Erythroblast (primary cell): ENCODE results near the gene PABPC1L.

Experiments used
- GATA1 ChIP-seq: IDR thresholded peaks from 2 replicates; pipeline ENCODE4 v1.6.1; 2011; ENCODE audit warnings: low read depth, mild to moderate bottlenecking, control low read depth, low read length, moderate library complexity
- POLR2A ChIP-seq: IDR thresholded peaks from 2 replicates; pipeline ENCODE4 v1.6.1; 2011; ENCODE audit warnings: mild to moderate bottlenecking, low read length

DNA sequence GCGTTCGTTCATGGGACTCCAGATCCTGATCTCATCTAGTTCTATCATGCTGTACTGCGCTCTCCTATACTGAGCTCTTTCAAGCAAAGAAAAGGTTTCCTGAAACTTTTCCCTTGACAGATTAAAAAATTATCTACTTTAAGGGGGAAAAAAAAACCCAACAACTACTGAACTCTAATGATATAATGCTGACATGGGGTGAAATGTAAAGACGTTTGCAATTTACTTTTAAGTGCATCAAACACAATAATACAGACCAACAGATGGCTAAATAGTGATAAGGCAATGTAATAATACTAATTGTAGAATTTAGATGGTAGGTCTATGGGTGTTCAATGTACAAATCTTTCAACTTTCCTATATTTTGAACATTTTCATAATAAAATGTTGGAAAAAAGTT, 34.0 kb downstream of the PABPC1L start:
- no peak for TF ChIP-seq POLR2A
- TF ChIP-seq GATA1 = no peak
